Rectal smooth muscle tissue (tissue), 1 donor: Measurements from ENCODE around the gene RAP1GAP2.

Source experiments
- H3K27ac ChIP-seq: one replicate; pipeline ENCODE4 v1.7.0; 2013; ENCODE audit warnings: low read depth, low read length, inconsistent platforms
- H3K27me3 ChIP-seq: one replicate; pipeline ENCODE4 v1.7.0; 2013; ENCODE audit warnings: low read length; ENCODE audit not compliant: control insufficient read depth, insufficient read depth
- H3K36me3 ChIP-seq: one replicate; pipeline ENCODE4 v1.7.0; 2013; ENCODE audit warnings: low read length; ENCODE audit not compliant: control insufficient read depth, insufficient read depth
- H3K4me1 ChIP-seq: one replicate; pipeline ENCODE4 v1.7.0; 2013; ENCODE audit warnings: low read length; ENCODE audit not compliant: control insufficient read depth, insufficient read depth
- H3K4me3 ChIP-seq: one replicate; pipeline ENCODE4 v1.7.0; 2013; ENCODE audit warnings: low read length
- H3K9ac ChIP-seq: one replicate; pipeline ENCODE4 v1.7.0; 2013; ENCODE audit warnings: low read length

The RAP1GAP2 gene

GRCh38 chr17:2925011-2925410 is 128.8 kb downstream of the RAP1GAP2 start:
- H3K27ac ChIP-seq, result no peak overlapping the region
- H3K4me3 ChIP-seq, result no peak overlapping the region
- H3K27me3 ChIP-seq, result no peaks in the 10 kb centered on the region
- no peak overlapping the region for H3K9ac ChIP-seq
- H3K36me3 ChIP-seq, result no peaks in the 10 kb centered on the region
- no peaks in the 10 kb centered on the region for H3K4me1 ChIP-seq

GRCh38 chr17:2926019-2926650 is 129.9 kb downstream of the RAP1GAP2 start:
- Histone ChIP-seq H3K27me3 (no peaks in the 10 kb centered on the region), H3K36me3 (no peaks in the 10 kb centered on the region), H3K4me1 (no peaks in the 10 kb centered on the region), H3K9ac (no peak overlapping the region), H3K27ac (no peak overlapping the region), H3K4me3 (no peak overlapping the region)

- no peaks in the 10 kb centered on the region for H3K4me1 ChIP-seq
- H3K27ac ChIP-seq, result no peak overlapping the region
- no peaks in the 10 kb centered on the region for H3K36me3 ChIP-seq
- no peak overlapping the region for H3K4me3 ChIP-seq
- H3K27me3 ChIP-seq, result no peaks in the 10 kb centered on the region
- no peak overlapping the region for H3K9ac ChIP-seq
These were observed 132.2 kb downstream of the RAP1GAP2 start for GRCh38 chr17:2928294-2928890.

- Histone ChIP-seq H3K27ac (no peak overlapping the region), H3K36me3 (no peaks in the 10 kb centered on the region), H3K9ac (no peak overlapping the region), H3K4me3 (no peak overlapping the region), H3K4me1 (no peaks in the 10 kb centered on the region), H3K27me3 (no peaks in the 10 kb centered on the region)
These were observed 133.8 kb downstream of the RAP1GAP2 start for GRCh38 chr17:2929881-2930533.

GRCh38 chr17:2931876-2932275 is 135.6 kb downstream of the RAP1GAP2 start:
- no peaks in the 10 kb centered on the region for H3K36me3 ChIP-seq
- no peak overlapping the region for H3K4me3 ChIP-seq
- H3K27ac ChIP-seq, result no peak overlapping the region
- no peaks in the 10 kb centered on the region for H3K27me3 ChIP-seq
- no peak overlapping the region for H3K9ac ChIP-seq
- H3K4me1 ChIP-seq, result no peaks in the 10 kb centered on the region

- H3K27ac ChIP-seq, result no peak overlapping the region
- H3K27me3 ChIP-seq, result no peaks in the 10 kb centered on the region
- H3K9ac ChIP-seq, result no peak overlapping the region
- H3K4me3 ChIP-seq, result no peak overlapping the region
- no peaks in the 10 kb centered on the region for H3K36me3 ChIP-seq
- H3K4me1 ChIP-seq, result no peaks in the 10 kb centered on the region
These were observed 136.7 kb downstream of the RAP1GAP2 start for GRCh38 chr17:2932946-2933345.

- H3K4me1 ChIP-seq, result no peaks in the 10 kb centered on the region
- no peaks in the 10 kb centered on the region for H3K36me3 ChIP-seq
- H3K27ac ChIP-seq, result no peak overlapping the region
- H3K4me3 ChIP-seq, result no peak overlapping the region
- H3K9ac ChIP-seq, result no peak overlapping the region
- no peaks in the 10 kb centered on the region for H3K27me3 ChIP-seq
These were observed 137.4 kb downstream of the RAP1GAP2 start for GRCh38 chr17:2933606-2934005.

GRCh38 chr17:2935632-2936031 is 139.4 kb downstream of the RAP1GAP2 start:
- Histone ChIP-seq H3K4me1 (no peaks in the 10 kb centered on the region), H3K27ac (no peak overlapping the region), H3K9ac (no peak overlapping the region), H3K27me3 (no peaks in the 10 kb centered on the region), H3K36me3 (no peaks in the 10 kb centered on the region), H3K4me3 (no peak overlapping the region)

- no peak overlapping the region for H3K9ac ChIP-seq
- H3K4me1 ChIP-seq, result no peaks in the 10 kb centered on the region
- no peak overlapping the region for H3K4me3 ChIP-seq
- H3K36me3 ChIP-seq, result no peaks in the 10 kb centered on the region
- no peaks in the 10 kb centered on the region for H3K27me3 ChIP-seq
- no peak overlapping the region for H3K27ac ChIP-seq
These were observed 140.1 kb downstream of the RAP1GAP2 start for GRCh38 chr17:2936351-2936750.

- H3K9ac ChIP-seq, result no peak overlapping the region
- no peaks in the 10 kb centered on the region for H3K36me3 ChIP-seq
- H3K4me3 ChIP-seq, result no peak overlapping the region
- H3K27me3 ChIP-seq, result no peaks in the 10 kb centered on the region
- no peak overlapping the region for H3K27ac ChIP-seq
- H3K4me1 ChIP-seq, result no peaks in the 10 kb centered on the region
These were observed 140.6 kb downstream of the RAP1GAP2 start for GRCh38 chr17:2936771-2937321.

GRCh38 chr17:2937331-2938003 is 141.2 kb downstream of the RAP1GAP2 start:
- Histone ChIP-seq H3K4me1 (no peaks in the 10 kb centered on the region), H3K27ac (no peak overlapping the region), H3K27me3 (no peaks in the 10 kb centered on the region), H3K36me3 (no peaks in the 10 kb centered on the region), H3K4me3 (no peak overlapping the region), H3K9ac (no peak overlapping the region)

- Histone ChIP-seq H3K9ac (no peak overlapping the region), H3K27ac (no peak overlapping the region), H3K4me3 (no peak overlapping the region), H3K36me3 (no peaks in the 10 kb centered on the region), H3K27me3 (no peaks in the 10 kb centered on the region), H3K4me1 (no peaks in the 10 kb centered on the region)
These were observed 143.6 kb downstream of the RAP1GAP2 start for GRCh38 chr17:2939714-2940351.
